ENCODE measurements around the gene C12orf60.

- no peak for TF ChIP-seq POLR2A (IDR thresholded peaks at IDR 0.05; ENCODE audit: low read length)
- no peak for TF ChIP-seq GATA1 (IDR thresholded peaks at IDR 0.05; ENCODE audit: low read depth, low read length)
These were observed 31.0 kb downstream of the C12orf60 start for GRCh38 chr12:14834509-14834908.

Data from erythroblast (primary cell).